ENCODE measurements around the gene LNP1.
"Not testable (repeated sequence)": the region's sequence is repeated elsewhere in the genome, so short reads cannot be mapped to it uniquely, and the experiment has no call there.

Gene LNP1

GRCh38 chr3:100400780-100401673 is at the start of gene LNP1, which contains the start of gene TOMM70:
TSS of gene LNP1 (plus strand) at chr3:100401539. CDS start at chr3:100429730, 28,191 bp downstream.
TSS of gene TOMM70 (minus strand) at chr3:100401089. CDS start at chr3:100400949, 140 bp downstream.
- peak; percentile 88 for DNase-seq

DNA sequence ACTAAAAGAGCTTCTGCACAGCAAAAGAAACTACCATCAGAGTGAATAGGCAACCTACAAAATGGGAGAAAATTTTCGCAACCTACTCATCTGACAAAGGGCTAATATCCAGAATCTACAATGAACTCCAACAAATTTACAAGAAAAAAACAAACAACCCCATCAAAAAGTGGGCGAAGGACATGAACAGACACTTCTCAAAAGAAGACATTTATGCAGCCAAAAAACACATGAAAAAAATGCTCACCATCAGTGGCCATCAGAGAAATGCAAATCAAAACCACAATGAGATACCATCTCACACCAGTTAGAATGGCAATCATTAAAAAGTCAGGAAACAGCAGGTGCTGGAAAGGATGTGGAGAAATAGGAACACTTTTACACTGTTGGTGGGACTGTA is 49.6 kb upstream of the LNP1 start:
- not testable (repeated sequence) for DNase-seq

DNA sequence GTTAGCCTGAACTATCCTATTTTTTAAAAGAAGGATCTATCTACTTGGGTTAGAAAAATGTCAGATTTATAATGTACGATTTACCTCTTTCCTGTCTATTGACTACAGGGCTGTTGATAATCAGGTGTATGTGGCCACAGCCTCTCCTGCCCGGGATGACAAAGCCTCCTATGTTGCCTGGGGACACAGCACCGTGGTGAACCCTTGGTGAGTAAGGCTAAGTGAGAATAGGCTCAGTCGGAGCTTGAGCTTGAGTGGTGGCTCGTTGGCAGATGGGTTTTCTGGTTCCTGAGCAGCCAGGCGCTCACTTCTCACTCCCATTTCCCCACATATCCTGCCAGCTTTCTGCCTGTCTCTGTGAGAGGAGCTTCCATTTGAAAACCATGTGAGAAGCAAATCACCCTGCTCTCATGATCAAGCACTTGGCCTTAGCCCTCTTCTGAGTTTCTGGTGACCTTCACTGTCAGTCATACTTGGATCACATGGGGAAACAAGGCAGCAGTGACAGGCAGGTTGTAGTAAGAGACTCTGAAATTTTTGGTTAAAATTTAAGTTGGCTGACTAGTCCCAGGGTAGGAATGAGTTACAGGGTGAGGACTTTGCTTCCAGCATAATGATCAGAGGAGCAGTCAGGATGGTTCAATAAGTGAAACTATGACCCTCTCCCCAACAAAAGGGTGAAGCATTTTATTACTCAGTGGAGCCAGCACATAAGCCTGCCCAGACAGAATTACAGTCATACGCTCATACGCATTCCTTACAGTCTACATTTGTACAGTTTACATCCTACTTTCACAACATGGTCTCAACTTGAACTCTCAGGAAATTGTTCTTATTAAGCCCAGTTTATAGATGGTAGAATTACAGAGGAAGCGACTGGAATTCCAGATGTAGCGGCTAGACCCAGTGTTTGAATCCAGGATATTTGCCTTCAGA is 48.8 kb upstream of the LNP1 start:
- no peak for DNase-seq

- DNase-seq, result no peak
These were observed 46.5 kb upstream of the LNP1 start for GRCh38 chr3:100354850-100355249.

GRCh38 chr3:100358413-100358812 is 42.9 kb upstream of the LNP1 start:
- DNase-seq, result no peak

- DNase-seq, result no peak
These were observed 42.3 kb upstream of the LNP1 start for GRCh38 chr3:100359035-100359434.

- no peak for DNase-seq
These were observed 40.4 kb upstream of the LNP1 start for GRCh38 chr3:100360757-100361496.

DNA sequence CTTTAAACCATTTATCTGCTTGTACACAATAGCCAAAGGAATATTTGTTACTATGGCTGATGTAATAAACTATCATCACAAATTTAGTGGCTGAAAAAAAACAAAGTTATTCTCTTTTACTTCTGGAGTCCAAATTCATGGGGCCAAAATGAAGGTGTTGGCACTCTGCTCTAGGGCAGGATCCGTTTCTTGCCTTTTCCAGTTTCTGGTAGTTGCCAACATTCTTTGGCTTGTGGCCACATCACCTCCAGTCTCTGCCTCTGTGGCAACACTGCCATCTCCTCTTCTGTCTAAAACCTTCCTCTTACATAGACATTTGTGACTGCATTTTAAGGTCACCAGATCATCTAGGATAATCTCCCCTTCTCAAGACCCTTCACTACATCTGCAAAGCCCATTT is 39.4 kb upstream of the LNP1 start:
- DNase-seq, result no peak

DNA sequence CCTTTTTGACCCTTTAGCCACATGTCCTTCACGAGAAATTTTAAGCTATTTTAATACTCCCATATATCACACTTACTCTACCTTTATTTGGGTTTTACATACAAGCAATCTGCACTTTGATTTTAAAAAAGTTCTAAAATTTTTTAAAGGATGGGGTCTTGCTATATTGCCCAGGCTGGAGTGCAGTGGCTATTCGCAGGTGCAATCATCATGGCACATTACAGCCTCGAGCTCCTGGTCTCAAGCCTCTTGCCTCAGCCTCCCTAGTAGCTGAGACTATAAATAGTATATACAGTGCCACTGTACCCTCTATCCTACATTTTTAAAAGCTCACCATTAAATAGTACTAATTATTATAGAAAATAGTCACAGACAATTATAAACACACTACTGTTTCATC is 36.9 kb upstream of the LNP1 start:
- no peak for DNase-seq

DNA sequence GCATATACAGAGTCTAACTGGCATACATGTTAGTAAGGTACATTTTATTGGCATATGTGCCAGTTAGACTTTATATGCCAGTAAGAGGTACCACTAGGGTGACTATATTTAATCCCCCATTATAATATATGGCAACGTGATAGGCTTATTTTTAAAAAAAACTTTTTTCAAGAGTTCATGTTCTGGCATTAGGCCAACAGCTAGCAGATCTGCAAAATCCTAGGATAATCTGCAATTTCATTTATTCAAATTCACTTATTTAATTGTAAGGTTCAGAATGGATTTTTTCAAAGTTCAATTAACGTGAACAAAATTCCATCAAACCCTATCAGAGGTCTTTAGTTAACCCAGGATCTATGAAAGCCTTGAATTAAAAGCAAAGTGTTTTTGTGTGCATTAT is 34.9 kb upstream of the LNP1 start:
- no peak for DNase-seq

DNA sequence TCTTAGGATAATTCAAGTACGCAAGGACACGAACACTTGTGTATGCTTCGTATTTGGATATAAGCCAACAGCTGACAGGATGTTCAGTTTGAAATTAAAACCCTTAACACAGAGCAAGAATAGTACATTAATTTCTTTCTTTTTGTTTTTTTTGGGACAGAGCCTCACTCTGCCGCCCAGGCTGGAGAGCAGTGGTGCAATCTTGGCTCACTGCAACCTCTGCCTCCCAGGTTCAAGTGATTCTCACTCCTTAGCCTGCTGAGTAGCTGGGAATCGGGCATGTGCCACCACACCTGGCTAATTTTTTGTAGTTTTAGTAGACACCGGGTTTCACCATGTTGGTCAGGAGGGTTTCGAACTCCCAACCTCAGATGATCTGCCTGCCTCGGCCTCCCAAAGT is 32.9 kb upstream of the LNP1 start:
- no peak for DNase-seq

- DNase-seq, result no peak
These were observed 30.6 kb upstream of the LNP1 start for GRCh38 chr3:100370756-100371155.

DNA sequence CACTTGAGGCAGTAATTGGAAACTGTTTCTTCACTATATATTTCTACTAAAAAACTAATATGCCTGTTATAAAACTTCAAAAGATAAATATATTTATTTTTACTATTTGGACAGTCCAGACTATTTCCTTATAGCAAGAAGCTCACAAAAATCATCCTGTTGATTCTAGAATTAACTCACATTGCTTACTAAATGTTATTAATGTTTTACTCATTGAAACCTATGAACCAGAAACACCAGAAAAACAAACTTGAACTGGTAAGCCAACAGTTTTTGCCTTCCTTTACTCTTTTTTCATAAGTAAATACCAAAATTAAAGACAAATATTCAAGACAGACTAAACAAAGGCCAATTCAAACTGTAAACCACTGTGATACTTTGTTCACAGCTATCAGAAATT is 26.8 kb upstream of the LNP1 start:
- DNase-seq, result no peak

DNA sequence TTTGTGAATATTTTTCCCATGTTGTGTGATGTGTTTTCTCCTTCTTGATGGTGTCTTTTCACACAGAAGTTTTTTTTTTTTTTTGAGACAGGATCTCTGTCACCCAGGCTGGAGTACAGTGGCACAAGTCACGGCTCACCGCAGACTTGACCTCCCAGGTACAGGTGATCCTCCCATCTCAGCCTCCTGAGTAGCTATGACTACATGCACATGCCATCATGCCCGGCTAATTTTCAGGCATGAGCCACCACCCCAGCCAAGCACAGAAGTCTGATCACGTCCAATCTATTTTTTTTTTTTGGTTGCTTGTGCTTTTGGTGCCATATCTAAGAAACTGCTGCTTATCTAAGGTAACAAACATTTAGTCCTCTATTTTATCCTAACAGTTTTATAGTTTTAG is 25.0 kb upstream of the LNP1 start:
- no peak for DNase-seq

DNA sequence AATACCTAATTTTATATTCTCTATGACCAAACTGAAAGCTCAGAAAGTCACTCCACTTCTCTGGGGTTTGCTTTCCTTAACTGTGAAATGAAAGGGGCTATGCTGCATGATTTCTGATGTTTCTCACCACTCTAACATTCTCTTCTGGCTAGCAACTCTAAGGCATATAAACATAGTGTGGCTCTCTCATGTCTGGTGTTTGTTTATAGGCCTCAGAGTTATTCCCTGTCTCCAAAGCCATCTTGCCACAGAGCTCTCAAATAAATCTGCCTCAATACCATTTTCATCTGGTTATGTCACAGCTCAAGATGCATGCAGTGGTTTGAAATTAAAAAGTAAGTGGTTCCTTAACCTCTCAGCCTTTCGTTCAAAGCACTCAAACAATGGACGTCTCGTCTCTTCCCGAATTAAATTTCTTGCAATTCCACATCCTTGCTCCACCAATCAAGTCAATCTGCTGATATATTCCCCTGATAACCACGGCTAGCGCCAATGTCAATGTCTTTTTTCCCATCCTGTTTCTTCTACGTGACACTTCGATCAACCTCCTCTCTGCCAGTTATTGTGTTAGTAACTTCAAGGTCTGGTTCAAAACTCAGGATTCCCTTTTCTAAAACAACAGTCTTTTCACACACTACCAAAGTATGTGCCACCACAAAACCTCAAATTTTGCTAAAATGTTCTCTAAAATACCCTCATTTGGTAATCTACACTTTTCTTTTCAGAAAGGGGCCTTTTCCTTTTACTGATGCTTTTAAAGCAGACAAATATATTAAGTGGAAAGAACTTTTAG is 16.4 kb upstream of the LNP1 start:
- DNase-seq, result no peak

- DNase-seq, result no peak
These were observed 14.8 kb upstream of the LNP1 start for GRCh38 chr3:100386437-100387074.

DNA sequence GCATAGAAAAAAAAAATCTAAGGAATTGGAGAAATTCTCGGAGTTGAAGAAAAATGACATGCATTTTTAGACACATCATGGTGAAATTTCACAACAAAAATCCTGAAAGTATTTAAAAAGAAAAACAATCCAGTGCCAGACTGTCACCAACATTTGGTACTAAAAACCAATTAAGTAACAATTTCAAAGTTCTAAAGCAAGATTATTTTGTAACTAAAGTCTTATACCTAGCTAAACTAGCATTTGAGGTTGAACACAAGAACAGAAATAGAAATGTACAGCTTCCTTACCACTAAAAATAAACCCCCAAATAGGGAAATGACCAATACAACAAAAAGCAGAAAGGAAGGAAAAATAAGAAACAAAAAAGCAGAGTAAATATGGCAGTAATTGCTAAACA is 12.3 kb upstream of the LNP1 start:
- no peak for DNase-seq

DNA sequence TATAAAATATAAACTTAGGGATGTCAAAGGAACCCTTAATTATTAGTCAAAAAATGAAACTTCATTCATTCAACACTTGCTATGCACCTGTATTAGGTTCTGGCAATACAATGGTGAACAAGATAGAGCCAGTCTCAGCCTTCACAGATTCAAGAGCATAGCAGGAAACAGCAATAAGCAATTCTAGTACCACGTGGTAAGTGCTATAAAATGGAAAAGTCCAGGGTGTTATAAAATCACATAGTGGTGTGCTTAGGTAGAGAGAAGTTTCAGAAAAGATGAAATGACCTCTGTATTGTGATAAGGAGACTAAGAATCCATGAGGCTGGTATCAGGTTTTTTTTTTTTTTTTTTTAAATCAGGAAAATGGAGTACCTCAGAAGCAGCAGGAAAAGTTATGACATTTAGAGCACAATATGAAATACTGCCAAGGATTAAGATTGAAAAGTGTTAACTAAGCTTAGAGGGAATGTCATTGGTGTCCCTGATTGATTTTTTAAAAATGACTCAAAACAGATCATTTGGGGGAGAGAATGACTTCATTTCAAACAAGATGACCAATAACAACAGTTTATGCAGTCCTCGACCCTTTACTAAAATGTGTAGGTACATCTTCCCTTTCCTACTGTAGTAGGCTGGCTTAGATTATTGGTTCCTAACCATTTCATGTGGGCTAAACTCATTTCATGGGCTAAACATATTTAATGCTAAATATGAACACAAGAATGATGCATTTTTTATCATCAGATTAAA is 5.5 kb upstream of the LNP1 start:
- no peak for DNase-seq

DNA sequence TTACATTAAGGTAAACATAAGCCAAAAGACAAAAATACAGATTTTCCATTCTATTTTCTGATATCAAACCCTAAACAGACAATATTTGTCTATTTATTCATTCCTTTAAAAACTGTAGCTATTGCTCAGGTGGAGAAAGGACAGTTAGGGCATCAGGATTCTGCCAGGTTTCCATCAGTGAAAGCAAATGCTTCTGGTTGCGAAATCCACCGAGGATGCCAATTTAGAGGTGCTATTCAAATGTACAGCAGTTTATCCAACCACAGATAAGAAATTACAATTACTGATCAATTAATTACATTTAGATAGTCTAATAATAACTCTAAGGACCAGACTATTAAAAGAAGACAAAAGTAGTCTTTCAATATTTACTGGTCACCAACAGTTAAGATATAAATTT is 4.4 kb upstream of the LNP1 start:
- no peak for DNase-seq

DNA sequence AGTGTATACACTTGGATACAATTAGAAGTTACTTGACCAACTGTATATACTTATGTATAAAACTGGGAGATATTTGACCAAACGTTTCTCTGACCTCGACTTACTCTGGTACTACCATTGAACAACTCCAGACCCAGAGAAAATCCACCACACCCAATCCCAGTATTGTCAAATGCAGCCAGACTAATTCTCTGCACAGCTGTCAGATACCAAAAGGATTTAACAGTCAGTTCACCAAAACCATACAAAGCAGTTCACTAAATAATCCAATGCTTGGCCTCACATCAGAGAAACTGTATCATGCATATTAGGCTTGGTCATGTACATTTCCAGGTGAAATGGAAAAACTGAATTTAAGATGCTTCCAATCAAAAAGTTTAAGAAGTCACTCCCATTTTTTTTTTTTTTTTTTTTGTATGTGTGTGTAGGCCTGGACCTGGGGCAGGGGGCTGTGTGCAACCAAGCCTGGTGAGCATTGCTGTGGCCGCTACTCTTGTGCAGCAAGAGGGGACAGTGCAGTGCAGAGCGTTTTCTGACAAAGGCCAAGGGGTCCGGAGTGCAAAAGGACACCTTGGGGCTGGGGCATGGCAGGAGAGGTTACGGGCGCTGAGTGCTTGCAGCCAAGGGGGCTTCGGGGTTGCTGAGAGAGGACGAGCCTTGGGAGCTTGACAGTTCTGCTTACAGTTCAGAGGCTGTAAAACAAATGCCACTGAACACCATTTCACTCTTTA is 1.8 kb upstream of the LNP1 start:
- no peak for DNase-seq

Measured in cerebellar nuclear complex (tissue), 1 donor.